Natural killer cell (primary cell): ENCODE measurements around the gene AHR. TPM values are rescaled to one million over a fixed set of nuclear protein-coding genes. Genes with fewer than 3 reads are reported as not detected.

Experiments
- ATAC-seq, 3 donors: fragments of 150-1000 bp in 2 of 3; fragments of 200-7000 bp in 1 of 3; cut with Tn5 transposase; 1 replicate in 1 of 3; 2 replicates in 2 of 3; pipeline ENCODE4 v1.10.0; 2021; ENCODE audit warnings: mild to moderate bottlenecking in 2 of 3, moderate library complexity in 2 of 3
- DNase-seq, 2 donors: peaks; one replicate each; pipeline versions ENCODE4 v3.0.0 to v3.0.0-alpha.2; 2013 to 2021; ENCODE audit warnings: mixed read lengths in 1 of 2
- H3K27ac ChIP-seq: one replicate; pipeline ENCODE4 v1.5.1; 2013; ENCODE audit warnings: mild to moderate bottlenecking, low read length
- H3K27me3 ChIP-seq: one replicate; pipeline ENCODE4 v1.6.1; 2013; ENCODE audit warnings: low read length; ENCODE audit not compliant: control insufficient read depth, insufficient read depth
- H3K36me3 ChIP-seq: one replicate; pipeline ENCODE4 v1.6.1; 2013; ENCODE audit warnings: low read length; ENCODE audit not compliant: control insufficient read depth, insufficient read depth
- H3K4me1 ChIP-seq: one replicate; pipeline ENCODE4 v1.6.1; 2013; ENCODE audit warnings: low read length; ENCODE audit not compliant: control insufficient read depth, insufficient read depth
- H3K4me3 ChIP-seq: one replicate; pipeline ENCODE4 v1.5.1; 2013; ENCODE audit warnings: low read length
- H3K9me3 ChIP-seq: one replicate; pipeline ENCODE4 v1.6.1; 2013; ENCODE audit warnings: low read length; ENCODE audit not compliant: control insufficient read depth, insufficient read depth
- H3K27ac Mint-ChIP-seq, 2 donors: one replicate each; pipeline ENCODE4 v1.8.0; 2022; ENCODE audit warnings: mild to moderate bottlenecking in 2 of 2, mixed read lengths in 2 of 2, moderate library complexity in 1 of 2
- H3K27me3 Mint-ChIP-seq, 2 donors: one replicate each; pipeline ENCODE4 v1.8.0; 2022; ENCODE audit warnings: low read depth in 2 of 2, mixed read lengths in 2 of 2
- H3K36me3 Mint-ChIP-seq: one replicate; pipeline ENCODE4 v1.8.0; 2022; ENCODE audit warnings: mixed read lengths
- H3K4me1 Mint-ChIP-seq, 2 donors: one replicate each; pipeline ENCODE4 v1.8.0; 2022; ENCODE audit warnings: mixed read lengths in 2 of 2
- H3K4me3 Mint-ChIP-seq: one replicate; pipeline ENCODE4 v1.8.0; 2022; ENCODE audit warnings: mild to moderate bottlenecking, moderate library complexity, mixed read lengths
- H3K9me3 Mint-ChIP-seq, 2 donors: one replicate each; pipeline ENCODE4 v1.8.0; 2022; ENCODE audit warnings: mixed read lengths in 2 of 2
- WGBS: methylation state at CpG from one replicate; pipeline ENCODE4 v1.1.7; 2013; ENCODE audit warnings: missing lambda C conversion rate; ENCODE audit not compliant: insufficient coverage; 5-methylcytosine and 5-hydroxymethylcytosine counted together
- intact Hi-C: fragments of 100-400 bp; cut with micrococcal nuclease; formaldehyde crosslinking; loops from one replicate; pipeline ENCODE4 v1.14.2; 2022
- total RNA-seq, 4 donors: library from RNA; stranded (reverse); fragments of 120-200 nt in 1 of 4; gene quantifications; one replicate each; pipeline versions ENCODE4 v1.2.3 to v1.2.4, GENCODE V29; 2013 to 2022
- TF ChIP-seq, protein P1 (sequence below): fragments of 200-600 bp; IDR thresholded peaks from one replicate; pipeline ENCODE4 v1.8.0; 2022; ENCODE audit warnings: antibody characterized with exemption

The AHR gene
- total RNA-seq, 3 donors from 2014 or later (not counting 1 experiment from before 2014, with no cell fraction given), result 20.7 to 54.7 (median 44.9) TPM

DNA sequence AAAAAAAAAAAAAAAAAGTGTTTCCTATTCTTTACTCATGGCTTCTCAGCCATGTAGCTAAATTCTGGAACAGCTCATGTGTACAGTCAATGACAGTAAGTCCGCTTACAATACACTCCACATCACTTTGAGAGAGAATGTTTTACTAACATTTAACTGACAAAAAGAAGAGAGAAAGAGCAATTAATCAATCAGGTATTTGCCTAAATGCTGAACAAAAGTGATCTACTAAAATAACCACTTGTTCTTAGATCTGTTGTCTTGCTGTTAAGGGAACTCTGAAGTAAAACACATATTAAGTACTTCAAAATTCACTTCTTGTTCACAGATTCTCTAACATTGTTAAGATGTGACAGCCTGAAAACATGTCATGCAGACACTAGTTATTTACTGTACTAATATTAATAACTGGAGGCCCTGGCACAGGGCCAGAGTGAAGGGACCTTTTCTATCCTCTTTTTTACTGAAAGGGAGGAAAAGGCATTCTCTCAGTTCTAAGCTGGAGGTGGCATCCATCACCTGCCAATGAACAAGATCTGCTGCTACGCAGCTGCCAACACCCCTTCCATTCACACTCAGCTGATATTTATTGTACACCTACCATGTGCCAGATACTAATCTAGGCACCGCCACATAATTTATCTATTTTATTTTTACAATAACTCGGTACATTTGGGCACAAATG lies 72.6 kb downstream of the AHR start:
- Mint-ChIP-seq H3K4me3 (no peak overlapping the region), H3K9me3 (no peaks in the 10 kb centered on the region), H3K4me1 (no peaks in the 10 kb centered on the region), H3K27ac (no peak overlapping the region), H3K27me3 (no peaks in the 10 kb centered on the region), H3K36me3 (no peaks in the 10 kb centered on the region)
- WGBS, result 100% methylated on average over 4 of the region's 4 CpGs
- TF ChIP-seq, protein P1, sequence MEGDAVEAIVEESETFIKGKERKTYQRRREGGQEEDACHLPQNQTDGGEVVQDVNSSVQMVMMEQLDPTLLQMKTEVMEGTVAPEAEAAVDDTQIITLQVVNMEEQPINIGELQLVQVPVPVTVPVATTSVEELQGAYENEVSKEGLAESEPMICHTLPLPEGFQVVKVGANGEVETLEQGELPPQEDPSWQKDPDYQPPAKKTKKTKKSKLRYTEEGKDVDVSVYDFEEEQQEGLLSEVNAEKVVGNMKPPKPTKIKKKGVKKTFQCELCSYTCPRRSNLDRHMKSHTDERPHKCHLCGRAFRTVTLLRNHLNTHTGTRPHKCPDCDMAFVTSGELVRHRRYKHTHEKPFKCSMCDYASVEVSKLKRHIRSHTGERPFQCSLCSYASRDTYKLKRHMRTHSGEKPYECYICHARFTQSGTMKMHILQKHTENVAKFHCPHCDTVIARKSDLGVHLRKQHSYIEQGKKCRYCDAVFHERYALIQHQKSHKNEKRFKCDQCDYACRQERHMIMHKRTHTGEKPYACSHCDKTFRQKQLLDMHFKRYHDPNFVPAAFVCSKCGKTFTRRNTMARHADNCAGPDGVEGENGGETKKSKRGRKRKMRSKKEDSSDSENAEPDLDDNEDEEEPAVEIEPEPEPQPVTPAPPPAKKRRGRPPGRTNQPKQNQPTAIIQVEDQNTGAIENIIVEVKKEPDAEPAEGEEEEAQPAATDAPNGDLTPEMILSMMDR, result no peak
- no peaks in the 10 kb centered on the region for H3K9me3 ChIP-seq
- no peaks in the 10 kb centered on the region for H3K36me3 ChIP-seq
- DNase-seq (no peak), ATAC-seq (no peak)
- H3K4me1 ChIP-seq, result no peaks in the 10 kb centered on the region
- intact Hi-C loops, result no loop called here
- no peak overlapping the region for H3K4me3 ChIP-seq
- H3K27me3 ChIP-seq, result no peaks in the 10 kb centered on the region
- no peak overlapping the region for H3K27ac ChIP-seq

- Histone ChIP-seq H3K27me3 (no peaks in the 10 kb centered on the region), H3K27ac (no peak overlapping the region), H3K4me1 (no peaks in the 10 kb centered on the region), H3K36me3 (no peaks in the 10 kb centered on the region), H3K4me3 (no peak overlapping the region), H3K9me3 (no peaks in the 10 kb centered on the region)
- intact Hi-C loops, result no loop called here
- 67% methylated on average over 2 of the region's 3 CpGs for WGBS
- Mint-ChIP-seq H3K27me3 (no peaks in the 10 kb centered on the region), H3K9me3 (no peaks in the 10 kb centered on the region), H3K27ac (no peak overlapping the region), H3K4me1 (no peaks in the 10 kb centered on the region), H3K36me3 (no peaks in the 10 kb centered on the region), H3K4me3 (no peak overlapping the region)
- TF ChIP-seq, protein P1, result no peak
- DNase-seq (no peak), ATAC-seq (no peak)
Observed at GRCh38 chr7:17371671-17372524, 73.4 kb downstream of the AHR start.

- Mint-ChIP-seq H3K36me3 (no peaks in the 10 kb centered on the region), H3K9me3 (no peaks in the 10 kb centered on the region), H3K4me3 (no peak overlapping the region), H3K27ac (no peak overlapping the region), H3K27me3 (no peaks in the 10 kb centered on the region), H3K4me1 (no peaks in the 10 kb centered on the region)
- intact Hi-C loops, result no loop called here
- Histone ChIP-seq H3K27ac (no peak overlapping the region), H3K4me3 (no peak overlapping the region), H3K4me1 (no peaks in the 10 kb centered on the region), H3K9me3 (no peaks in the 10 kb centered on the region), H3K36me3 (no peaks in the 10 kb centered on the region), H3K27me3 (no peaks in the 10 kb centered on the region)
- ATAC-seq (no peak), DNase-seq (no peak)
- WGBS, result 92% methylated on average over 4 of the region's 4 CpGs
- TF ChIP-seq, protein P1, result no peak
Observed at GRCh38 chr7:17374157-17374556, 75.7 kb downstream of the AHR start.
